GM19239 (cell line): ENCODE results near the gene SLC16A12.
"Not testable (repeated sequence)": the region's sequence is repeated elsewhere in the genome, so short reads cannot be mapped to it uniquely, and the experiment has no call there.

Experiments used
- DNase-seq: peaks from one replicate; pipeline ENCODE4 v3.0.0; 2011; ENCODE audit warnings: low spot score; ENCODE audit not compliant: insufficient read length
- FAIRE-seq: peaks from 2 replicates; lab custom pipeline; 2011; peaks lifted over from hg19 to GRCh38; lab: Jason Lieb, UNC

SLC16A12 gene

DNA sequence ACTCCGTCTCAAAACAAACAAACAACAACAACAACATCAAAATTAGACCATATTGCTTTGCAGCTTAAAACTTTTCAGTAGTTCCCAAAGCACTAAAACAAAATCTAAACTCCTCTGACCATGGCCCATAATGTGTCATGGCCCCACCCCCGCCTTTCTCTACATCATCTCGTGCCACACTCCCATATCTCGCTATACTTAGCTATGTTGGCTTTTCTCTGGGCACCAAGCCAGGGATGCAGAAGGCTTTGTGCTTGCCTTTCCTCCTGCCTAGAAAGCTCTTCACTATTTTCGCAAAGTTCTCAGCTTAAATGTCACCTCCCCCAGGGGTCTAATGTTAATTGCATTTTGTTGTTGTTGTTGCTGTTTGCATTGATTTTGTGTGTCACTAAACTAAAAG, 15.1 kb upstream of the SLC16A12 start:
- FAIRE-seq (no peak), DNase-seq (no peak)

DNA sequence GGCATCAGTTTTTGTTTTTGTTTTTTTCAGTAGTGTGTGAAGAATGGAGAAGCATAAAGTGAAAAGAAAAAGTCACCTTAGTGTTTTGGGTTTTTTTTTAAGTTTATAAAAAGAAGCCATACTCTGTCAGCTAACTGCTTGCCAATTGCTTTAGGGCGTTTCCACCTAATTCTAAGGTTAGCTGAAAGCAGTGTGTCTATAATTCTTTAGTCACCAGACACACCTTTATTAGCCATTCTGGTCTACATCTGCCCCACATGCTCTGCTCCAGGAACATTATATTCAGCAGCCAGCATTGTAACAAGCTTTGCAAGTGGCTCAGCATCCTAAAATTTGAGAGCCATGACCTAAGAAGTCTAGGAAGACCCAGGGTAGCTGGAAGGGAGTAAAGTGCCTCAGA, 14.1 kb upstream of the SLC16A12 start:
- FAIRE-seq, result no peak

DNA sequence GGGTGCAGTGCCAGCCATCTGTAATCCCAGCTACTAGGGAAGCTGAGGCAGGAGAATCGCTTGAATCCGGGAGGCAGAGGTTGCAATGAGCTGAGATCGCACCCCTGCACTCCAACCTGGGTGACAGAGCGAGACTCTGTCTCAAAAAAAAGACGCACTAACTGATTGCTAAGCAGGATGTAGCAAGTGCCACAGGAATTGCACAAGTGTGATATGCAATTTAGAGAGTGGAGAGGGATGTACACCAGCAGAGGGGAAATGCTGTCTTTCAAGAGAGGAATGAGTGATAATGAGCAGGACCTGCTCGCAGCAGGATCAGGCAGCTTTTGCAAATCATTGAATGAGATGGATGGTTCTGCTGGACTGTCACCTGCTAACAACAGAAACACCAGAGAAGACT, 13.3 kb upstream of the SLC16A12 start:
- FAIRE-seq, result no peak

More for the DNA sequence above, 14.1 kb upstream of the SLC16A12 start:
- no peak for DNase-seq

DNA sequence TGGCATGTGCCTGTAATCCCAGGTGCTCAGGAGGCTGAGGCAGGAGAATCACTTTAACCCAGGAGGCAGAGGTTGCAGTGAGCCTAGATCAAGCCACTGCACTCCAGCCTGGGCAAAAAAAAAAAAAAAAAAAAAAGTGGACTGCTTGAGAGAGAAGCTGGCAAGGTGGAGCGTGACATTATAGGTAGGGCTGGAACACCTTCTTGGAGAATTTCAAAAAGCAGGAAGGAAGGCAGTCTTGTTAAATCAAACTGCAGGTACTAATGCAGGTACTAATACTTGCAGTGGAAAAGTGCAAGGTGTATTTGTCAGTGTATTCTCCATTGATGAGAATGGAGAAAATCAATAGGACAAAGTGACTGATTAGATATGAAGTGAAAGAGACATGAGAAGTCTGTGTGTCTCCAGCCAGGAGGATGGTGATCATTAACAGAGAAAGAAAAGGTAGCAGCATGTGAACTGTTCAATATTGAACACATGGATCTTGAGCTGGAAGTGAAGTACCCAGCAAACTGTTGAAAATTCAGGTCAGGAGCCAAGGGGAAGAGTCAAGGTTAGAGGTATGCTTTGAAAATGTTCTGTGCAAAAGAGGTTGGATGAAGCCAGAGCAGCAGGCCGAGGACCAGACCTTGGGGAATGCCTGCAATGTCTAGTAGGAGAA, 12.6 kb upstream of the SLC16A12 start:
- FAIRE-seq (no peak), DNase-seq (no peak)

More for the DNA sequence above, 13.3 kb upstream of the SLC16A12 start:
- no peak for DNase-seq

DNA sequence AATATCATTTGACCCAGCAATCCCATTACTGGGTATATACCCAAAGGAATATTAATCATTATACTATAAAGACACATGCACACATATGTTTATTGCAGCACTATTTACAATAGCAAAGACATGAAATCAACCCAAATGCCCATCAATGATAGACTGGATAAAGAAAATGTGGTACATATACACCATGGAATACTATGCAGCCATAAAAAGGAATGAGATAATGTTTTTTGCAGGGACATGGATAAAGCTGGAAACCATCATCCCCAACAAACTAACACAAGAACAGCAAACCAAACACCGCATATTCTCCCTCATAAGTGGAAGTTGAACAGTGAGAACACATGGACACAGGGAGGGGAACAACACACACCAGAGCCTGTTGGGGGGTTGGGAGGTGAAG, 11.3 kb upstream of the SLC16A12 start:
- not testable (repeated sequence) for DNase-seq, FAIRE-seq

DNA sequence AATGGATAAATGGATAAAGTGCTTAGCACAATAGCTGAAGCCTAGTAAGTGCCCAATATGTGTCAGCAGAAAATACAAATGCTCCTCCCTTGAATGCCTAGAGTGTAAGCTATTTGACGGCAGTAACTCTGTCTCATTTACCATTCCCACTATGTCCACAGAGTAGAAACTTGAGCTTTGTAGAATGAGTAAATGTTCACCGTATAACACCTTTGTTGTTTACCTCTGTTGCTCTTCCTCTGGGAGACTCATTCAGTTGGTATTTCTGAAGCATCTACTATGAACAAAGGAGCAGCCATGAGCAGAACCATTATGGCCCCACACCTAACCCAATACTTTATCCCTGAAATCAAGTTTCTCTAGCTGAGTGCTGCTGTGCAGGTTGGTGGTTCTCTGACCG, 8.4 kb upstream of the SLC16A12 start:
- FAIRE-seq (no peak), DNase-seq (no peak)

DNA sequence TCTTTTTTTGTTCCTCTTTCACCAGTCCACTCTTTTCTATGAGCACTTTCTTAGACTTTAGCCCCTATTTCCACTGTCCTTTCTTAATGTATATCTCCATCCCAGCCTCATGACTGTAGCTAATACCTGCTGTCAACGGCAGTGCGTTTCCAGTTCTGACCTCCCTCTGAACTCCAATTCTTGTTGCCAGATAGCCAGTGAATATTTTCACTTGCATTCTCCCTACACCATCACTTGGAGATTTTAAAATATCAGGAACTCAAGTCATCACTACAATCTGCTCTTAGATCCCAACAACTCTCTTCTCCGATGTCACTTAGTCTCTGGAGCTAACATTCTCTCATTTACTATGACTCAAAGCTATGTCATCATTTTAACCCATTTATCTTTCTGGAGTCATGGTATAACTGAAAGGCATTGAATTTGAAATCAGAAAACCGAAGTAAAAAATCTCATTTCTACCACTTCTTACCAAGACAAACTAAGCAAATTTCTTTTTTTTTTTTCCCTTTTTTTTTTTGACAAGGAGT, 5.1 kb upstream of the SLC16A12 start:
- no peak for FAIRE-seq
- DNase-seq, result no peak

DNA sequence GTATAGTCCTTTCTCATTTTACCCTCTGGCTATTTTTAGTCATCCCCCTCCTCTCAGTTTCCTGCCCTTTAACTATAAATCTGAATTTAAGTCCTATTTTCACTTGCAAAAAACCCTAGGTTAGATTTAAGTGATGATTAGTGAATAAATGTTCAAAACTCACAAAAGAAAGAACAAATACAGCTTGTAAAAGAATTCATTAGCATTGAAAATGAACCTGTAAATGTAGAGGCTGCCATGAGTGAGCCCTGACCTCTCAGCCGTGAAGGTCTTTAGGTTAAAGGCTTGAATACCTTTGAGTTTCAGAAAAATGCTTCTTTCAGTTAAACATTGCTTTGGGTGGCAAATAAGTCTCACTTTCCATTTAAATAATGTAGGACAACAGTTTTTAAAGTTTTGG, 2.0 kb upstream of the SLC16A12 start:
- DNase-seq (no peak), FAIRE-seq (no peak)

DNA sequence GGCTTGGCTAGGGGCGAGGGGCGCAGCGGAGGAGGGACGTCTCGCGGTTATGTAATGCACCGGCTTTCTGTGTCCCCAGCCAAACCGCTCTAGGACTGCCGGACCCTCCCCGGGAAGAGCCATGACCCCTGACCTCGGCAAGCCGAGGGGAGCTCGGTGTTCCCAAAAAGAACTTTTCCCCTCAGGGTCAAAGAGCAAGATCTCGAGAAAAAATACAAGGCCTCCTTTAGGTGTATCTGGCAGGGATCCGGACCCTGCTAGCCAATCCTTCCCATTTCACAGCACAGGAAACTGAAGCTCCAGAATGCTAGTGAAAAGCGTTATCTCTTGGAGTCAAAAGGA, 590 bp upstream of the SLC16A12 start:
- no peak for FAIRE-seq
- no peak for DNase-seq

DNA sequence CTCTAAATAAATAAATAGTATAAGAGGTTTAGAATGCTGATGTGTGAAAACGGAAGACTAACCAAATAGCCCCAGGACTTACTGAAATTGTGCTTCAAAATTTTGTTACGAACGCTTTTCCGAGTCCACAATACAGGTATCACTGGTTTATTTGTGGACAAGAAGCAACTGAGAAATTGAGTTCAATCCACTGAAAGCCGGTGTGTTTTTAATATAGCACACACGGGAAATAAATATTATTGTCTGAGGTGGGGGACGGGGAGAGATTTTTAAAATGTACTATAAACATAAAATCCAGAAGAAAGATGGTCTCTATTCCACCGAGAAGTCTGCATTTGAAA, 598 bp downstream of the SLC16A12 start:
- FAIRE-seq (no peak), DNase-seq (no peak)

DNA sequence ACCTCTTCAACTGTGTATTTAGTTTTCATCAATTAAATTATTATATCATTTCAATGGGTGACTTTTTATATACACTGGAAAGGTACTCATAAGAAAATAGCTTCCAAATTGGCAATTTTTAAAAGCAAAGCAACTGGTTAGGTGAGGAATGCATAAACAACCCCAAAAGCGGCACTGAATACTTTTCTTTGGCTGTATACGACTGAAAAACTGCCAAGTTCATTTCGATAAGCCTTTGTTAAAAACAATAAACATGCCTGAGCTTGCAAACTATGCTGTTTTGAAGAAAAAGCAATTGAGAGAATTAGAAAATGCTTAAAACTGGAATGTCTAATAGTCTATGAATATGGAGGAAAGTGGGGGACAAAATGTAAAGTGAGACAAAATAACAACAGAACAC, 2.9 kb downstream of the SLC16A12 start:
- FAIRE-seq (no peak), DNase-seq (no peak)

DNA sequence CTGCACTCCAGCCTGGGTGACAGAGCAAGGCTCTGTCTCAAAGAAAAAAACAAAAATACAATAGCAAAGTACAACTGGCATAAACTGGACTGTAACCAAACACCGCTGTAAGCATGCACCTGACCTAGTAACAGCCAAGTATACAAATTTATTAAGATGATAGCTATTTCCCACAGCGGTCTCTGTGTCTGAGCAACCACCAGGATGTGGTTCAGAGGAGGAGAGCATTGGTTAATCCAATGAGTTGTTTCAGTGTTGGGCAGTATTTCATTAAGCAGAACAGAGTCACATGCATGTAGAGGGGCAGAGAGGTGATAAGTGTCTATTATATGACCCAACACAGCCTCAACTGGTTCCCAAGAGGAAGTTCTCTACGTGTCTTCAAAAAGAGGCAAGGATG, 4.0 kb downstream of the SLC16A12 start:
- DNase-seq (no peak), FAIRE-seq (peak; percentile 35)

DNA sequence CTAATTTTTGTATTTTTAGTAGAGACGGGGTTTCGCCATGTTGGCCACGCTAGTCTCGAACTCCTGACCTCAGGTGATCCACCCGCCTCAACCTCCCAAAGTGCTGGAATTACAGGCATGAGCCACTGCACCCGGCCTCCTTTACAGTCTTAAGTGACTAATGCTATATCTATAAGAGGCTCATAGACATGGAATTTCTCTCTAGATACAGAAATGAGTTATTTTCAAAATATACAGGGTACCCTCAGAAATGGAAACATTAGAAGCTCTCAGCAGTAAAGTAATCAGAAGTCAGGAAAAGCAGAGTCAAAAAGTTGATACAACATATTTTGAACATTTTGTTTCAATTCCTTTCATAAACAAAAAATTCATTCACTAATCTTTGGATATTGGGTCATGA, 5.7 kb downstream of the SLC16A12 start:
- DNase-seq, FAIRE-seq: not testable (repeated sequence)

DNA sequence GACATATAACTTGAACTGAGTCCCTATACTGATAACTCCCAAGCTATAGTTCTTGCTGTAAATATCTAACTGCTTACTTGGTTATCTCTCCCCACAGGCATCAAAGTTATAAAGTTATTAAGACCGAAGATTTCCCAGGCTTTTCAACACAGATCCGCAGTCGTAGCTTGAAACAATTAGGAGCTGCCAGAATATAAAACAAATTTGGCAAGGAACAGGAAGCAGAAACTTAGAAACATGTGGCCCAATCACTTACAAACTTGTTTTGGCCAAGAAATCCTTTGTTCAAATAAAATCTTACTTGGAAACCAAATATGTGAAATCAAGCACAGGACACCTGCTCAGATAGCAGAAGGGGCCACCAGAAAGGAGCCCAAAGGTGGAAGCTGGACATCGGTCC, 9.0 kb downstream of the SLC16A12 start:
- DNase-seq (no peak), FAIRE-seq (no peak)

DNA sequence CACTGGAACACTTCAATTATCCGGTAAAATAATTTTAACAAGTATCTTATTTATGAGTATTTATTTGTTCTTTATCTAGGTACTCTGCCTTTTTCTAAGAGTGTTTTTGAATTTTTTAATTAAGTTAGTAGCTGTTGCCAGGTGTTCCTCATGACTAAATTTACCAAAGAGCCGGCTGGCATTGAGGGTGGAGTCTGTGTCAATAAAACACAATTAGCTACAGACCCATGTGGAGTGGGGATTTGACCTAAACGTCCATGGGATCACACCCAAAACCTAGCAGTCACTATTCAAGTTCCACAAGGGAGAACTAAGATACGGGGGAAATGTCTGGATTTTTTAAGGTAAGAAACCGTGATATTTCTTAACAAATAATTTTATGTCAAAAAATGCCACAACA, 9.8 kb downstream of the SLC16A12 start:
- DNase-seq, result no peak
- no peak for FAIRE-seq

DNA sequence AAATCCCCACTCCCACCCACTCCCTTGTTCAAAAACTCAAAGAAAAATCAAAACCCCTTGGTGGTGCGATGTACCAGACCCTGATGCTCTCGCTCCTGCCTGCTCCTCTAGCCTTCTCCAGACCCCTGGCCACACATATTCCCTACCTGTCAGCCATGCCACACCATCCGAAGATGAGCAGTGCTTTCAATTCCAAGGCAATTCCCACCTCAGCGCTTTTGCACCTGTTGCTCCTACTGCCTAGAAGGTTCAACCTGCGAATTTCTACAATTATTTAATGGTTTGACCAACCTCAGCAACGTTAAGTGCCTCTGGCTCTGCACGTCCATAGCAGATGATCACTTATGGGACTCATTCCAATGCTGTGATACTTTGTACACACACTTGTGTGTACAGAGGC, 11.1 kb downstream of the SLC16A12 start:
- no peak for DNase-seq
- no peak for FAIRE-seq

DNA sequence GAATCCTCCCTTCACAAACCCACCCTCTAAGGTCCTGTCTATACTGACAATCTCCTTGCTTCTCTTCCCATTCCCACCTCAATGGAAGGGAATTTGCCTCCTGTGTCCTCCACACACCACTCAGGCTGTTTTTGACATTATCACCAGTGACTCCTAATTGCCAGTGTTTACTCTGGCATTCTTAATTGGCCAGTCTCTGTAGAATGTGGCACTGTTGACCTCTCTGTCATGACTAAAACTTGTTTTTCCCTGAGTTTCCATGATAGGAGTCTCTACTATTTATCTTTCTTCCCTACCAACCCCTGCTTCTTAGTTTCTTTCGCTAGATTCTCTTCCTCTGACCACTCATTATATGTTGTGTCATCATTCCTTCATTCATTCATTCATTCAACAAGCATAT, 12.1 kb downstream of the SLC16A12 start:
- no peak for DNase-seq
- FAIRE-seq, result no peak

DNA sequence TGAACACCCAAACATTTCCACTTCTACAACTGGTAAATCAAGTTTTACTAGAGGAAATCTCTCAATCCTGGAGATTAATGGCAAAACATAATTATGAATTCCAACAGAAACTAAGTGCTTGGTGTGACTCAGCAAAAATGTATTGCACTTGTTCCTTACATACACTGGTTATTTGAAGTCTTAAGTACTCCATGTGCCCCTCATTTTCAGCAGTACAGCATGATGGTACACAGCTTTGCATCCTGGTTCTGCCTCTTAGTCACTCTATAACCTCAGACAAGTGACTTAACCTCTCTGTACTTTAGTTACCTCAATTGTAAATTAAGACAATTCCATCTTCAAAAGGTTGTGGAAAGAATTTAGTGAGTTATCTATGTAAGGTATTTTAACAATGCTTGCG, 12.9 kb downstream of the SLC16A12 start:
- no peak for FAIRE-seq
- DNase-seq, result no peak

DNA sequence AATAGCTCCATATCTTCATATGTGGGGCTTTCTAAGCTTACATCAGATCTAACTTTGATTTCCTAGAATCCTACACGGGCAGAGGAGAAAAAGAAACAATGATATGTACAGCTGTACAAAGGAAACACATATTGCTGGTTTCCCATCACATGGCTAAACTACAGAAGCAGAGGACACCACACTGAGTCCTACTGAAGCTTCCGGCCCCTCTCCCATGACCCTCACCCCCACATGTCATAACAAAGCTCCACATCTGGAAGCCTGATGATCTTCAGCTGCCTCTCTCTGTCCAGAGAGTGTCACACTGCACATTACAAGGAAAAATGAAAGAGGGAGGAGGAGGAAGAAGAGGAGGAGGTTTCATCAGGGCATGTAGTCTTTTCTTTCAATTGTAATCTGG, 14.0 kb downstream of the SLC16A12 start:
- FAIRE-seq (no peak), DNase-seq (no peak)

DNA sequence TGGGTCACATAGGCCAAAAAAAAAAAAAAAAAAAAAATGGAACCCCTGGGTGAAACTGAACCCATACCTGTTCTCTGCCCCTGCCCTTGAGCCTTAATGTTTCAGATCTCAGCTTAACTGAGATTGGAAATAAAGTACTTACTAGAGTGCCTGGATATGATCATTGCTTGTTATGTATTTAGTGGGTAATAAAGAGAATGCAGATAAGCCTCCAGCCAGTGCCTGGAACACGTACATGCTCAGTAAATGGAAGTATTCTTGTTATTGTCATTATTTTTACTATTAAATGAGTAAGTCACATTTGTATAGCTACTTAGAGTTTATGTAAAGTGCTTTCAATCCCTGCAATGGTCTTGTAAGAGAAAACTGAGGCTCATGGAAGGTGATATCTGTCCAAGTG, 14.7 kb downstream of the SLC16A12 start:
- DNase-seq, result no peak
- no peak for FAIRE-seq

DNA sequence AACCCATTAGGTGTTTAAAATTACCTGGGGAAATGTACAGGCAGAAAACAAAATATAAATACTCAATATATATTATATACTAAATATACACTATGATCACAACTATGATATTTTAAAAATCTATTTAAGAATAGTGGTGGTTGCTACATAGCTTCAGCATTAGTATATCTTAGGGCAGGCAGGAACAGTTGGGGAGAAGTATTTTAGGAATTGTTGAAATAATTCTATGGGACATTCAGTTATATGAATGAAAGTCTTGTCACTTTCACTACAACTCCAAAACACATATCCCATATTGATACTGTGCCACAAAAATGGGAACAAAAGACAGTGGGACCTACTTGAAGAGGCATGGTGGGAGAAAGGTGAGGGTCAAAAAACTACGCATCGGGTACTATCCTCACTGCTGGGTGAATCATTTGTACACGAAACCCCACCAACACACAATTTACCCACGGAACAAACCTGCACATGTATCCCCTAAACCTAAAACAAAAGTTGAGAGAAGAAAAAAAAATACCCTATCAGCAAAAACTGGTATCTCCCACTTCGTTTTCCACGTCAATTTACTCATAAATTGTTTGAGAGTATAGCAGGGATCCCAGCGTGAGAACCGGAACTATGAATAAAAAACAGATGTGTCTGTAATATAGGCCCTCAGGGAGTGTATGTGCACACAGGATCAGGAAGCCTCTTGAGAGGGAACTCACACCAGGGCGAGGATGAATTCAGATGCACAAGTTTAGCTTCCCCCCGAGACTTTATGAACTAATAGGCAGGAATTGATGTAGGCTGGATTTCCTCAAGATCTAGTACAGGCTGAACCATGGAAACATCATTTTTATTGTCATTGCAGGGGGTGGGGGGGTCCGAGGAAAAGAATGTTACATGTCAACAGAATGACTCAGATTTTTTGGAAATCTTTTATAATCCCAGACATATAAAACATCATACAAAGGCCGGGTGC, 16.2 kb downstream of the SLC16A12 start:
- DNase-seq, result no peak

DNA sequence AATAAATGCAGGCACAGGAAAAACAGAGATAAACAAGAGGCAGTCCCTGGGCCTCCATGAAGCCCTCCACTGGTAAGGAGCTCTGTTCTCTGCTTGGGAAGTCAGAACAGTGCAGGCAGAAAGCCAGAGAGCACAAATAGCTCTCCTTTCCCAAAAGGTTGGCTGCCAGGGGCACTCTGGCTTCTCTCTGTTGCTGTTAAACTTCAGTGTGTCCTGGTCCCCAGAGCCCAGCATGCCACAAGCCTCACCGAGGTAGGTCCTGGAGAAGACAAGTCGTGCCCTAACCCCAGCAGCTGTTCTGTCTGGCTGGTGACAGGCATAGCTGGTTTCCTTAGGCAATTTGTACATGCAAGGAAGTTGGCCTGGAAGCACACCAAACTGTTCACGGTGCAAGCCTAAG, 17.3 kb downstream of the SLC16A12 start:
- FAIRE-seq (no peak), DNase-seq (no peak)

More for the DNA sequence above, 16.2 kb downstream of the SLC16A12 start:
- no peak for FAIRE-seq
